Measurements from ENCODE around the gene ZIC4. TPM values are rescaled to one million over a fixed set of nuclear protein-coding genes. Genes with fewer than 3 reads are reported as not detected.

The ZIC4 gene
- total and polyA plus RNA-seq, 2 experiments from 2014 or later = 0.17 TPM; not detected in 1

- WGBS (ENCODE audit: low lambda C conversion rate, missing lambda C conversion rate) = 5% methylated on average over 27 of the region's 27 CpGs
- Histone ChIP-seq H3K9me3 (ENCODE audit: low read depth) (no peaks in the 10 kb centered on the region), H4K20me1 (ENCODE audit: insufficient read depth, poor library complexity, severe bottlenecking) (no peaks in the 10 kb centered on the region), H3K27ac (no peak overlapping the region), H3K27me3 (peaks cover 100% of the 10 kb centered on the region), H3K4me2 (peak overlapping the region; percentile 5), H3K36me3 (replicated peaks; ENCODE audit: insufficient read depth, low read depth) (no peaks in the 10 kb centered on the region), H3K9me2 (replicated peaks; ENCODE audit: insufficient read depth) (no peaks in the 10 kb centered on the region), H3K4me3 (no peak overlapping the region), H3K79me2 (no peaks in the 10 kb centered on the region), H3K4me1 (ENCODE audit: insufficient read depth) (peaks cover 20% of the 10 kb centered on the region), H2AFZ (no peak overlapping the region)
- DNase-seq (ENCODE audit: low spot score) = no peak
- TF ChIP-seq EZH2phosphoT487 (IDR thresholded peaks at IDR 0.05; ENCODE audit: low read depth, severe bottlenecking, unreplicated experiment) = no peak
- peak; percentile 99 for TF ChIP-seq EZH2 (IDR thresholded peaks at IDR 0.05; ENCODE audit: borderline replicate concordance)
Observed at GRCh38 chr3:147407498-147408187, 1.3 kb upstream of the ZIC4 start.

DNA sequence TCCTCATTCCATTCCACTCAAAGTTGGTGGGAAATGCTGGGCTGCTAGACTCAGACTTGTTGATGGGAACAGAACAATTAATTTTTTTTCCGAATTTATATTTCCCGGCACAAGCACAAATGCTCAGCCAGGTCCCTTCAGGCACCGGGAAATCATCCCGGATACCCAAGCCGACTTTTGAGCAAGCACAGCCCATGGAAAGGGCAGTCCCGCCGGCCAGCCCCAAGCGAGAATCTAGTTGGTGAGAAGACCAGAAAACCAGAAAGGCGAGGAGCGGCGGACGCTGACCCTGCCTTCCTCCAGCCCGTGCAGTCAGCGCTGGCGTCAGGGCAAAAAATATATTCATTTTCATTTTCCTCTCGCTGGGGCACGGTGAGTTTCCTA lies 763 bp upstream of the ZIC4 start:
- no peaks in the 10 kb centered on the region for H3K9me3 ChIP-seq (ENCODE audit: low read depth)
- peaks cover 20% of the 10 kb centered on the region for H3K4me1 ChIP-seq (ENCODE audit: insufficient read depth)
- no peak overlapping the region for H3K27ac ChIP-seq
- H3K79me2 ChIP-seq = no peaks in the 10 kb centered on the region
- H3K36me3 ChIP-seq (replicated peaks; ENCODE audit: insufficient read depth, low read depth) = no peaks in the 10 kb centered on the region
- H3K9me2 ChIP-seq (replicated peaks; ENCODE audit: insufficient read depth) = no peaks in the 10 kb centered on the region
- H3K4me3 ChIP-seq = no peak overlapping the region
- no peak overlapping the region for H2AFZ ChIP-seq
- H3K4me2 ChIP-seq = peak overlapping the region; percentile 5
- no peaks in the 10 kb centered on the region for H4K20me1 ChIP-seq (ENCODE audit: insufficient read depth, poor library complexity, severe bottlenecking)
- TF ChIP-seq EZH2 (IDR thresholded peaks at IDR 0.05; ENCODE audit: borderline replicate concordance) (no peak), EZH2phosphoT487 (IDR thresholded peaks at IDR 0.05; ENCODE audit: low read depth, severe bottlenecking, unreplicated experiment) (no peak), CTCF (IDR thresholded peaks at IDR 0.05; ENCODE audit: poor library complexity) (no peak)
- DNase-seq (ENCODE audit: low spot score) = no peak
- peaks cover 100% of the 10 kb centered on the region for H3K27me3 ChIP-seq
- WGBS (ENCODE audit: low lambda C conversion rate, missing lambda C conversion rate) = 3% methylated on average over 17 of the region's 17 CpGs

DNA sequence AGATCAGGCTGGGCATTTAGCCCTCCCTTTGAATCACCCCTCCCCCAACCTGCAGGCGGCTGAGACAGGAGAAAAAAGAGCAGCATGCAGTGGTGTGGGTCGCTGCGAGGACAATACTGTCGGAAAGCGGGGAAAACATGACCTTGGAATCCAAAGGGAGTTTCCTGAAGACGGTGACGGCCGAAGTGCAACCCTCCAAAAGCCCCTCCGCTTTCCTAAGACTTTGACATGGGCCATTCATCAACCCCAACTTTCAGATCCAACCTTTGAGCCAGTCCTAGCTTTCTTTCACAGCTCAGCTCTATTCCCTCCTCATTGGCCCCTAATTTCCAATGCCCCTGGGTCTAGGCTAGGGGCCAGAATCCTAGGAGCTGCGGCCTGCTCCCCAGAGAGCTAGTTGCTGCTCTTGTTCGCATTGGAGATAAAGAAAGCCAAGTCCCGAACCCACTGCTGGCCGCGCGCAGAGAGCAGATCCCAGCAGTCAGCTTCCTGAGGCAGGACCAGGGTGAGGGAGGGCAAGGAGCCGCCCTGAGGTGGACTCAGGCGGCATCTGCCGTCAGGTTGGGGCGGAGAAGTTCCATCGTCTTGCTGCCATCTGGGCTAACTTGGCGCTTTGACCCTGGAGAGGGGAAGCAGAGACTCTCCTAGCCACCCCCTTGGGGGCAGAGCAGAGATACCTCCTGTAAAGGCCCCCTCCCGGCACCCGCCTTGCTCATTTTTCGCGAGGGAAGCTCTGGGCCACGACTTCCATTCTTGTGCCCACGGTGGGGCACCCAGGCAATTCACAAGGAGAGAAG lies 914 bp downstream of the ZIC4 start:
- WGBS (ENCODE audit: low lambda C conversion rate, missing lambda C conversion rate) = 4% methylated on average over 27 of the region's 27 CpGs

More for the DNA sequence above, 914 bp downstream of the ZIC4 start:
- Histone ChIP-seq H3K36me3 (replicated peaks; ENCODE audit: insufficient read depth, low read depth) (no peaks in the 10 kb centered on the region), H3K27ac (no peak overlapping the region), H2AFZ (no peak overlapping the region), H3K9me2 (replicated peaks; ENCODE audit: insufficient read depth) (no peaks in the 10 kb centered on the region), H3K4me2 (no peak overlapping the region), H3K4me3 (no peak overlapping the region), H3K4me1 (ENCODE audit: insufficient read depth) (peaks cover 5% of the 10 kb centered on the region), H4K20me1 (ENCODE audit: insufficient read depth, poor library complexity, severe bottlenecking) (no peaks in the 10 kb centered on the region), H3K27me3 (peaks cover 100% of the 10 kb centered on the region), H3K9me3 (ENCODE audit: low read depth) (no peaks in the 10 kb centered on the region), H3K79me2 (no peaks in the 10 kb centered on the region)
- no peak for DNase-seq (ENCODE audit: low spot score)
- TF ChIP-seq CTCF (IDR thresholded peaks at IDR 0.05; ENCODE audit: poor library complexity) = no peak
- no peak for TF ChIP-seq EZH2phosphoT487 (IDR thresholded peaks at IDR 0.05; ENCODE audit: low read depth, severe bottlenecking, unreplicated experiment)
- TF ChIP-seq EZH2 (IDR thresholded peaks at IDR 0.05; ENCODE audit: borderline replicate concordance) = peak; percentile 48
